ENCODE measurements around the gene SLC16A10.
"Not testable (repeated sequence)": the region's sequence is repeated elsewhere in the genome, so short reads cannot be mapped to it uniquely, and the experiment has no call there.

SLC16A10 gene

GRCh38 chr6:111087106-111087835, at the start of gene SLC16A10:
SLC16A10 (plus strand) TSS chr6:111087503; CDS start chr6:111087753, 250 bp downstream.
- DNase-seq, result peak; percentile 62

DNA sequence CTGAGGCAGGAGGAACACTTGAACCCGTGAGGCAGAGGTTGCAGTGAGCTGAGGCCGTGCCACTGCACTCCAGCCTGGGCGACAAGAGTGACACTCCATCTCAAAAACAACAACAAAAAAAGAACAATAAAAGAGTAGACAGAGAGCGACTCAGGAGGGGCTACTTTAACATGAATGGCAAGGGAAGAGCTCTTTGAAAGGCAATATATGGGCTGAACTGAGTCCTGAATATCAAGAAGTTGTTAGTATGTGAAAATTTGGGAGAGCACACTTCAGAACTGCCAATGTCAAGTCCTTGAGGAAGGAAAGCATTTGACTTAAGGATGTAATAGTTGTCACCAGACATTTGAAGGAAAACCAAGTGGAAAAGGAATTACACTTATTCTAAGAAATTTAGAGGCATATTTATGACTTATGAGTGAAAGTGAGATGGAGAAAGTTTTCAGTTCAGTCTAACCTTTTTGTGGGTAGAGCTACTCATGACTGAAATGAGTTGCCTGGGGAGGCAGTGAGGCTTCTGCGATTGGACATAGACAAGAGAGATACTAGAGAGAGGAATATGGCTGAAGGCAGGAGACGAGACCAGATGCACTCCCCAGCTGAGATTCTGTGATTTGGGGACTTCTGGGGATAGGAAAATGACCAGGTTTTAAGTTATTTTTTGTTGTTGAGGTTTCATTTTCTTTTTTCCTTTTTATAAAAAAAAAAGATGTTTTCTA, 48.6 kb upstream of the SLC16A10 start:
- DNase-seq, result no peak

DNA sequence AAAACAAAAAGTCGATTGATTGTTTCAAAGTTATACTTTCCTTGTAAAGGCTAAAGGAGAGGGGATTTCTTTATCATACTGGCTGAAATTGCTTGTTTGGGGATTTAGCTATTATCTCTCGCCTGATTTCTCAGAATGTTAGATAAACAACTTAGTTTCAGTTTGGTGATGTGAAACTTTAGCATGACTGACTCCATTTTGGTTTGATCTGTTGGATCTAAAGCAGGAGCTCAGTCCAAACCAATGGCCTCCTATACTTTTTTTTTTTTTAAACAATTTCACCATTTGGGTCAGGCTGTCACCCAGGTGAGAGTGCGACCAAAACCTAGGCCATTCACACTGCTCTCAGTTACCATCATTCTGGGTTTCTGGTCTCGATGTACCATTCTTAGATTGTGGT, 45.4 kb upstream of the SLC16A10 start:
- no peak for DNase-seq

GRCh38 chr6:111047244-111047643, 40.1 kb upstream of the SLC16A10 start:
- DNase-seq, result no peak

- DNase-seq, result no peak
Observed at GRCh38 chr6:111050261-111051023, 36.9 kb upstream of the SLC16A10 start.

GRCh38 chr6:111052171-111052570, 35.1 kb upstream of the SLC16A10 start:
- DNase-seq, result no peak

GRCh38 chr6:111057074-111057752, 30.1 kb upstream of the SLC16A10 start:
- peak; percentile 3 for DNase-seq

- DNase-seq, result no peak
Observed at GRCh38 chr6:111061508-111061907, 25.8 kb upstream of the SLC16A10 start.

DNA sequence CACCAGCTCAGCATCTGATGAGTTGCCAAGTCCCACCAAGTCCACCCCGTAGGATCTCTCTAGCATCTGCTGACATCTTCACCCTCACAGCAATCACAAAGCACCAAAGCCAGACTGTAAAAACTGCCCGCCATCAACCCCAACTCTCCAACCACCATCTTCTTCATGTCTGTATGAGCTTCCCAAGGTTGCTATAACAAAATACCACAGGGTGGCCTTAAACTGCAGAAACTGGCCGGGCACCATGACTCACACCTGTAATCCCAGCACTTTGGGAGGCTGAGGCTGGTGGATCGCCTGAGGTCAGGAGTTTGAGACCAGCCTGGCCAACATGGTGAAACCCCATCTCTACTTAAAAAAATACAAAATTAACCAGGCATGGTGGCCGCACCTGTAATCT, 25.3 kb upstream of the SLC16A10 start:
- DNase-seq, result not testable (repeated sequence)

GRCh38 chr6:111062860-111063259, 24.4 kb upstream of the SLC16A10 start:
- not testable (repeated sequence) for DNase-seq

GRCh38 chr6:111068109-111068865, 19.0 kb upstream of the SLC16A10 start:
- no peak for DNase-seq

- DNase-seq, result no peak
Observed at GRCh38 chr6:111068866-111069234, 18.5 kb upstream of the SLC16A10 start.

- no peak for DNase-seq
Observed at GRCh38 chr6:111069382-111070104, 17.8 kb upstream of the SLC16A10 start.

DNA sequence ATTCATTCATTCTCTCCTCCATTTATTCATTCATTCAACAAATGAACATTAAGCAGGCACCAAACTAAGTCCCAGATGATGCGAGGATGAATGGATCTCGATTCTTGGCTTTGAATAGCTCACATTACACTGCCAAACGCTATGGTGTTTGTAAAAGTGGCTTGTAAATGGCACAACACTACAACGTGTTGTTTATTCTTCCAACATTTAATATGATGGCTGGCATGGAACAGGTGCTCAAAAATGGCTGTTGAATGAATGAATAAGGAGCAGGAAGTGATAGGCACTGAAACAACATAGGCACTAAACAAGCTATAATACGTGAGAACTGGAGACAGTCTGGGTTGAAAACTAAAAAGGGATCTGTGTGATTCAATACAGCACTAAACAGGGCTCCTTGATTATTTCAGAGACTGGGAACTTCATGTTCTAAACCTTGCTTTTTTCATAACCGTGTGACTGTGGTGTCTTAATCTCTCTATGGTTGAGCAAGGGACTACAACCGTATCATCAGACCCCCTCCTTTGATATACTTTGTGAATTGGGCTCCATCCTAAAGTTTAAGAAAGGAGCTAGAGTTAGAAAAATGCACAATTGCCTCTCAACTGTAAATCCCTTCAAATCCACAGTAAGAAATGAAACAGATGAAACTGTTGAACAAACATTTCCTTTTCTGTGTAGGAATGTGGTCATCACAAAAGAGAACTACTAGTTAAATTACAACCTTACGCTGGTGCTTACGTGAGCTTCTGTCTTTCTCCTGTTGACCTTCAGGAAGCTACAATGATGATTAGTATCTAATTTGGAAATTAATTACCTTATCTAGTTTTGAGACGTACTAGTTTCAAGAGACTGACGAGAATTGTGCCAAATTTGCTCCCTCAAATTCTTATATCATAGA, 16.9 kb upstream of the SLC16A10 start:
- no peak for DNase-seq

GRCh38 chr6:111072801-111073360, 14.4 kb upstream of the SLC16A10 start:
- no peak for DNase-seq

DNA sequence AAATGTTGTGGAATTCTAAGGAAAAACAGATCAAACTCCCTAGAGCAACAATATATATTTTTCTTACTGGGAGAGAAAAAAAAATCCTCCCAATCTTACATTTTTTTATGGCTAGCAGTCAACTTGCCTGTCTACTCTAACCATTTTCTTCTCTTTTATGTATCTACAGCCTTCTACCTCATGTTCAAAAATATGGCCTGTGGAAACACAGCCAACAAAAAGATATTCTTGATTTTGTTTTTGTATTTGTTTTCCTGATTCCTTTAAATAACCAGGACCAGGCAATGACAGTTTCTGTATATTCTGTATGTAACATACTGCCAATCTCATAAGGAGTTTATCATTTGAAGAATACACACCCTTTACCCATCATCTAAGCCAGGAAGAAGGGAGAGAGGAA, 13.0 kb upstream of the SLC16A10 start:
- DNase-seq, result no peak

DNA sequence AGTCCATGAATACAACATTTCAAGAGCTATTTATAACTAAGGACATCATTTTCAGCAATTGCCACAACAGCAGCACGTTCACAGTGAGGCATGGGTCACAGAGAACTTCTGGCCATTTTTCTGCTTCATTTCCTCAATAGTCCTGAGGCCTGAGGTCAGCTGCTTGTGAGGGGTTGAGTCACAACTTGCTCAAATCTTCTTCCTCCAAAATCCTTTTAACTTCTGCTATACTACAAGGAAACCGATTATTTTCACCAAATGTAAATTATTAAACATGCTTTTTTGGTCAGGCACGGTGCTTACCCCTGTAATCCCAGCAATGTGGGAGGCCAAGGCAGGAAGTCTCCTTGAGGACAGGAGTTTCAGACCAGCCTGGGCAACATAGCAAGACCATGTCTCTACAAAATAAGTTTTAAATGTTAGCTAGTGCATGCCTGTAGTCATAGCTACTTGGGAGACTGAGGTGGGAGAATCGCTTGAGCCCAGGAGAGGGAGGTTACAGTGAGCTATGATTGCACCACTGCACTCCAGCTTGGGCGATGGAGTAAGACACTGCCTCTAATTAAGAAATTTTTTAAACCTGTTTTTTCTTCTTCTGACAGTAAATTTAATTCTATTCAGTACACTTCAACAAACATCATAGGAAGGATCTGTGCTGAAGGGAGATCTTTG, 11.1 kb upstream of the SLC16A10 start:
- DNase-seq, result no peak

GRCh38 chr6:111080698-111081097, 6.6 kb upstream of the SLC16A10 start:
- DNase-seq, result no peak

- no peak for DNase-seq
Observed at GRCh38 chr6:111086685-111087084, 618 bp upstream of the SLC16A10 start.

Measured in stimulated activated naive CD4-positive, alpha-beta T cell treated with Interleukin-2 at 50 U/mL for 16 hours (primary cell).